ENCODE data around the gene FANCE. TPM values are rescaled to one million over a fixed set of nuclear protein-coding genes. Genes with fewer than 3 reads are reported as not detected.

Gene FANCE
- total and polyA plus RNA-seq, 2 donors (not counting 1 experiment from before 2014, with no cell fraction given): 9.2 to 12.8 TPM

DNA sequence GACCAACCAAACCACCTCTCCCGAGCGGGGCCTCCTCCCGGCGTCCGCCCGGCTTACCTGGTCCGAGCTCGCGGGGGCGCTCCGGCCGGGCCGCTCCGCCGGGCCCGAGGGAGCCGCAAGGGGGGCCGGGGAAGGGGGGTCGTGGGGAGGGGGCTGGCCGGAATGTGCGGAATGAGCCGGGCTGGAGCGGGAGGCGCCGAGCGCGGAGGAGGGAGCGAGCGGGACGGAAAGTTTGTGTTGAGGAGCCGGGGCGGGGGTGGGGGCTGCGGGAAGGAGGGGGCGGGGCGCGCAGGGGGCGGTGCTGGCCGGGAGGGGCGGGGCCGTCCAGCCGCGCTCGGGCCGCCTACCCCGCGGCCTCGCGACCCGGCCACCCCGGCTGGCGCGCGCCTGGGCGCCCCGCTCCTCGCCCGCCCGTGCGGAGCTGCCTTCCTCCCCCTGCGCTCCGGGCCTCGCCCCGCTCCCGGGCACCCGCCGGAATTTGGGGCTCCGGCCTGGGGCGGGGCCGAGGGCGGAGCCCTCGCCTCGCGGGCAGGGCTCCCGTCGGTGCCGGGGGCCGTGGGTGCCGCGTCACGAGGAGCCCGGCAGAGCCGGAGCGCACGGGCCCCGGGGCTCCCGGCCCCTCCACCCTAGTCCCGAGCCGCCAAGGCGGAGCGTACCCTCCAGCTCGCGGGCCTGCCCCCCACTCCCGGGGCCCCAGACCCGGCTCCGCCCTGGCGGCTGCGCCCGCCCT lies 44.9 kb downstream of the FANCE start, which contains the start of gene TEAD3:
TEAD3 (minus strand) TSS at position 239 of the 730 bp plus-strand sequence.
- ATAC-seq (ENCODE audit: low read depth) (peak; percentile 73), DNase-seq (peak; percentile 79)
- Mint-ChIP-seq H3K4me3 (peak within 1 kb of the TSS; percentile 83), H3K9me3 (ENCODE audit: insufficient read depth) (no peaks in the 10 kb centered on the region), H3K27ac (peak within 1 kb of the TSS; percentile 46), H3K4me1 (peaks cover 21% of the 10 kb centered on the region), H3K27me3 (peaks cover 36% of the 10 kb centered on the region)
- Histone ChIP-seq H3K9ac (ENCODE audit: low read length) (peak within 1 kb of the TSS; percentile 75), H3K27me3 (replicated peaks in 1 of 4; ENCODE audit: control extremely low read depth in 1 of 4, control insufficient read depth in 3 of 4, insufficient read depth in 4 of 4, low read length in 3 of 4) (peaks cover 0 to 40% (median 17%) of the 10 kb centered on the region in 4 experiments), H3K9me3 (ENCODE audit: control extremely low read depth in 1 of 3, control insufficient read depth in 2 of 3, insufficient read depth in 1 of 3, low read length in 2 of 3) (peaks cover 0 to 7% (median 0%) of the 10 kb centered on the region in 3 donors), H3K4me3 (ENCODE audit: control extremely low read depth in 1 of 5, extremely low read depth in 1 of 5, insufficient read depth in 1 of 5, low read depth in 2 of 5, low read length in 4 of 5) (peak within 1 kb of the TSS; percentile 39 to 78 (median 63)), H3K4me1 (ENCODE audit: control insufficient read depth in 2 of 2, insufficient read depth in 2 of 2, low read length in 2 of 2) (peaks cover 14 to 22% of the 10 kb centered on the region in 2 donors), H3K36me3 (replicated peaks in 1 of 2; ENCODE audit: control extremely low read depth in 1 of 2, control insufficient read depth in 1 of 2, extremely low read depth in 1 of 2, insufficient read depth in 2 of 2, low read length in 1 of 2) (no peaks in the 10 kb centered on the region), H3K27ac (ENCODE audit: low read length in 2 of 2) (no peak within 1 kb of the TSS), H3K4me2 (replicated peaks; ENCODE audit: low read depth, low read length, poor library complexity, severe bottlenecking) (peak within 1 kb of the TSS; percentile 99), H2AFZ (ENCODE audit: insufficient read depth, low read depth, low read length, poor library complexity, severe bottlenecking) (peak within 1 kb of the TSS; percentile 94), H4K20me1 (ENCODE audit: control insufficient read depth, insufficient read depth, low read length, poor library complexity, severe bottlenecking) (no peaks in the 10 kb centered on the region), H3K79me2 (ENCODE audit: control insufficient read depth, insufficient read depth, low read length) (no peaks in the 10 kb centered on the region)
- WGBS (ENCODE audit: insufficient coverage): under 1% methylated on average over 74 of the region's 98 CpGs
- CTCF ChIA-PET: interaction anchor here (0.6 to 2.4 kb wide), 3 partner anchors 9 to 201 kb away, joined by 3 to 8 read pairs (median 3); no protein-coding TSS in a partner anchor
- intact Hi-C loops (cut with micrococcal nuclease): loop anchor here (1.0 kb wide), 2 partner anchors 29 to 45 kb away; partner anchors contain the start of genes FANCE and RPL10A
- TF ChIP-seq, protein P1, sequence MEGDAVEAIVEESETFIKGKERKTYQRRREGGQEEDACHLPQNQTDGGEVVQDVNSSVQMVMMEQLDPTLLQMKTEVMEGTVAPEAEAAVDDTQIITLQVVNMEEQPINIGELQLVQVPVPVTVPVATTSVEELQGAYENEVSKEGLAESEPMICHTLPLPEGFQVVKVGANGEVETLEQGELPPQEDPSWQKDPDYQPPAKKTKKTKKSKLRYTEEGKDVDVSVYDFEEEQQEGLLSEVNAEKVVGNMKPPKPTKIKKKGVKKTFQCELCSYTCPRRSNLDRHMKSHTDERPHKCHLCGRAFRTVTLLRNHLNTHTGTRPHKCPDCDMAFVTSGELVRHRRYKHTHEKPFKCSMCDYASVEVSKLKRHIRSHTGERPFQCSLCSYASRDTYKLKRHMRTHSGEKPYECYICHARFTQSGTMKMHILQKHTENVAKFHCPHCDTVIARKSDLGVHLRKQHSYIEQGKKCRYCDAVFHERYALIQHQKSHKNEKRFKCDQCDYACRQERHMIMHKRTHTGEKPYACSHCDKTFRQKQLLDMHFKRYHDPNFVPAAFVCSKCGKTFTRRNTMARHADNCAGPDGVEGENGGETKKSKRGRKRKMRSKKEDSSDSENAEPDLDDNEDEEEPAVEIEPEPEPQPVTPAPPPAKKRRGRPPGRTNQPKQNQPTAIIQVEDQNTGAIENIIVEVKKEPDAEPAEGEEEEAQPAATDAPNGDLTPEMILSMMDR (IDR thresholded peaks at IDR 0.05): no peak
- TF ChIP-seq EZH2 (IDR thresholded peaks at IDR 0.05; ENCODE audit: borderline replicate concordance, insufficient read depth, low read depth, low read length, poor library complexity, severe bottlenecking): no peak
- POLR2A ChIA-PET: interaction anchor here (1.0 kb wide), 2 partner anchors 27 to 29 kb away, joined by 3 read pairs; partner anchors contain the start of gene RPL10A

Data from B cell (primary cell).